ENCODE measurements around the gene H1-8.

DNA sequence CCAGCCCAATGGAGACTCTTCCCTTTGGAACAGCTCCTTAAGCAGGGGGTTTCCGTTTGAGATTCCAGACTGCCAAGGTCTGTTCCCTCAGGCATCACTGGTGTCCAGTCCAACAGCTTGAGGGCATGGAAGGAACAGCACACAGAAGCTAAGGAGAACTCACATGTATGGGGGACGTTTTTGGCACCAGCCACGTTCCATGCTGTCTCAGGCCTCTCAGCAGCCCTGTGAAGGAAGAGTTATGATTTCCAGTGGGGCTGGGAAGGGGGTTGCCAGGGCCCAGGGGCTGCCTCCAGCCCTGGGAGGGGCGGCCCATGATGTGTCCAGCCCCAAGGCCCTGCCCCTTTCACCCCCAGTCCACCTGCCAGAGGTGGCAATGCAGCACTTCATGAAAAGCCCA, 22.0 kb upstream of the H1-8 start:
- TF ChIP-seq EP300 (IDR thresholded peaks at IDR 0.05) = no peak
- TF ChIP-seq, protein P1, sequence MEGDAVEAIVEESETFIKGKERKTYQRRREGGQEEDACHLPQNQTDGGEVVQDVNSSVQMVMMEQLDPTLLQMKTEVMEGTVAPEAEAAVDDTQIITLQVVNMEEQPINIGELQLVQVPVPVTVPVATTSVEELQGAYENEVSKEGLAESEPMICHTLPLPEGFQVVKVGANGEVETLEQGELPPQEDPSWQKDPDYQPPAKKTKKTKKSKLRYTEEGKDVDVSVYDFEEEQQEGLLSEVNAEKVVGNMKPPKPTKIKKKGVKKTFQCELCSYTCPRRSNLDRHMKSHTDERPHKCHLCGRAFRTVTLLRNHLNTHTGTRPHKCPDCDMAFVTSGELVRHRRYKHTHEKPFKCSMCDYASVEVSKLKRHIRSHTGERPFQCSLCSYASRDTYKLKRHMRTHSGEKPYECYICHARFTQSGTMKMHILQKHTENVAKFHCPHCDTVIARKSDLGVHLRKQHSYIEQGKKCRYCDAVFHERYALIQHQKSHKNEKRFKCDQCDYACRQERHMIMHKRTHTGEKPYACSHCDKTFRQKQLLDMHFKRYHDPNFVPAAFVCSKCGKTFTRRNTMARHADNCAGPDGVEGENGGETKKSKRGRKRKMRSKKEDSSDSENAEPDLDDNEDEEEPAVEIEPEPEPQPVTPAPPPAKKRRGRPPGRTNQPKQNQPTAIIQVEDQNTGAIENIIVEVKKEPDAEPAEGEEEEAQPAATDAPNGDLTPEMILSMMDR (IDR thresholded peaks at IDR 0.05) = no peak
